ENCODE data around the gene SYT7.

The SYT7 gene

GRCh38 chr11:61497876-61498275 lies 83.0 kb downstream of the SYT7 start (continued):
- TF ChIP-seq ZNF548 (tag by site-specific recombination; IDR thresholded peaks at IDR 0.05), result no peak
- TF ChIP-seq ZFP37 (tag by site-specific recombination; IDR thresholded peaks at IDR 0.05), result no peak
- TF ChIP-seq ZNF571 (tag by site-specific recombination; IDR thresholded peaks at IDR 0.05), result no peak

DNA sequence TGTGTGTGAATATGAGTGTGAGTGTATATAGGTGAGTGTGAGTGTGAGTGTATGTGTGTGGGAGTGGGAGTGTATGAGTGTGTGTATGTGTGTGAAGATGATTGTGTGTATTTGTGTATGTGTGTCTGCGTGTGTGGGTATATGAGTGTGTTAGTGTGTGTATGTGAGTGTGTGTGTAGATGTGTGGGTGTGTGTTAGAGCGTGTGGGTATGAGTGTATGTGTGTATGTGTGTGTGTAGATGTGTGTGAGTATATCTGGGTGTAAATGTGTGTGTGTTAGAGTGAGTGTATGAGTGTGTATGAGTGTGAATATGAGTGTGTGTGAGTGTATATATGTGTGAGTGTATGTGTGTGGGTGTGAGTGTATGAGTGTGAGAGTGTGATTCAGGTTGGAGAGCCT lies 83.4 kb downstream of the SYT7 start:
- Histone ChIP-seq H3K4me1 (ENCODE audit: control insufficient read depth, insufficient read depth, low read length) (no peaks in the 10 kb centered on the region), H3K36me3 (ENCODE audit: control insufficient read depth in 2 of 2, insufficient read depth in 1 of 2, low read length in 2 of 2) (no peaks in the 10 kb centered on the region), H3K27ac (ENCODE audit: extremely low read depth, low read depth, low read length) (no peak overlapping the region), H3K4me3 (ENCODE audit: low read depth, low read length) (no peak overlapping the region), H3K9me3 (ENCODE audit: control insufficient read depth, insufficient read depth, low read depth, low read length) (no peaks in the 10 kb centered on the region)
- POLR2A ChIA-PET, result no interaction called here
- TF ChIP-seq ZNF221 (tag by site-specific recombination; IDR thresholded peaks at IDR 0.05; ENCODE audit: borderline replicate concordance) (no peak), ZBTB6 (tag by site-specific recombination; IDR thresholded peaks at IDR 0.05) (no peak), ZIC2 (tag by site-specific recombination; IDR thresholded peaks at IDR 0.05) (no peak), ZNF140 (tag by site-specific recombination; IDR thresholded peaks at IDR 0.05) (no peak), ZNF366 (tag by site-specific recombination; conservative IDR thresholded peaks at IDR 0.05) (no peak), GLIS1 (tag by site-specific recombination; IDR thresholded peaks at IDR 0.05) (no peak), ZBTB7A (tag by site-specific recombination; IDR thresholded peaks at IDR 0.05; ENCODE audit: low read depth) (no peak), ZNF513 (tag by site-specific recombination; IDR thresholded peaks at IDR 0.05) (no peak), ZBTB8A (tag by site-specific recombination; IDR thresholded peaks at IDR 0.05) (no peak), TSHZ1 (tag by site-specific recombination; IDR thresholded peaks at IDR 0.05; ENCODE audit: borderline replicate concordance) (no peak), ZFP69B (tag by site-specific recombination; IDR thresholded peaks at IDR 0.05) (no peak), ZNF148 (tag by site-specific recombination; IDR thresholded peaks at IDR 0.05; ENCODE audit: borderline replicate concordance) (no peak), INSM2 (tag by site-specific recombination; IDR thresholded peaks at IDR 0.05) (no peak), ZNF2 (tag by site-specific recombination; IDR thresholded peaks at IDR 0.05) (no peak), ZNF660 (tag by site-specific recombination; IDR thresholded peaks at IDR 0.05) (no peak), SP3 (tag by site-specific recombination; IDR thresholded peaks at IDR 0.05) (no peak), ZNF623 (tag by site-specific recombination; IDR thresholded peaks at IDR 0.05) (no peak), ZNF664 (tag by site-specific recombination; IDR thresholded peaks at IDR 0.05) (no peak), REST (tag by site-specific recombination; IDR thresholded peaks at IDR 0.05) (no peak)
- CTCF ChIA-PET, result interaction anchor here (0.7 to 1.6 kb wide), 2 partner anchors 15 to 19 kb away, joined by 3 to 6 read pairs; no protein-coding TSS in a partner anchor
